ENCODE measurements around the gene RASSF7. TPM values are rescaled to one million over a fixed set of nuclear protein-coding genes. Genes with fewer than 3 reads are reported as not detected.

RASSF7 gene
- total and polyA plus RNA-seq, 9 donors, result 4.7 to 163 (median 9.4) TPM; not detected in 1

DNA sequence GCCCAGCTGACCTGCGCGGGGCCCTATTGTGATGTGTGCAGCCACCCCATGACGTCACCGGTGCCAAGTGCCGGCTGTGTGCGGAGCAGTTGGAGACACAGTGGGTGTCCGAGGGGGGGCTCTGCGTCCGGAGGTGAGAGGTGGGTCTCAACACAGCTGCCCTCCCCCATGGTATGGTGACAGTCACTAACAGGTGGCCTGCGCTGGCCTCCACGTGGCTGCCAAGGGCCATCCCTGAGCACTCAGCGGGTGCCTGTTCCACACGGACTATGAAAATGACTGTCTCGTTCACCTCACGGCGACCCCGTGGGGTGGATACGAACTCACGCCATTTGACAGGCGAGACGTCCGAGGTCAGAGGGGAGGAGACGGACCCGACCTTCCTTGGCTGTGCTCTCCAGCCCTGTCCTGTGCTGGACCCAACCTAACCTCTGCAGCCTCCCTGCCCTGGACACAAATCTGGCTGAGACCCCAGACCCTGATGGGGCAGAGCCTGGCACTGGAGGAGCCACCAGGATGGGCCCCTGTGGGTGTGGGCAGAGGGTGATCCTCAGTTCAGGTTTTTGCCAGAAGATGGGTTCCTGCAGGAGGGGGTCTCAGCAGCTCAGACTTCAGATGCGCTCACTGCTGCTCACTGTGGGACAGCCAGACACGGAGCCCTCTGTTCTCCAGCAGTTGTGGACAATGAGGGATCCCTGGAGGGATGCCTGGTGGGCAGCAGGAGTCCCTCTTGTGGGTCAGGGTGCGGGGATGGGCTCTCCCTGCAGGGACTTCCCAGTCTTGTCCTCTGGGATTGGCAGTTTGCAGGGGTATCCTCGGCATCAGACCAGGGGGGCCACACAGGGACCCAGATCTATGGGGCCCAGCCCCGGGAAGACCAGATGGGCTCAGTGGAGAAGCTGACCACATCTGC is 31.7 kb upstream of the RASSF7 start:
- intact Hi-C loops (cut with DNase I), result no loop called here
- WGBS, 3 donors, result 56 to 64% (median 61%) methylated on average over 15 to 29 of the region's 29 CpGs
- Histone ChIP-seq H3K9me3 (no peaks in the 10 kb centered on the region), H3K27ac (no peak overlapping the region), H3K36me3 (no peaks in the 10 kb centered on the region), H3K4me1 (ENCODE audit: insufficient read depth) (no peaks in the 10 kb centered on the region), H3K27me3 (no peaks in the 10 kb centered on the region), H3K4me3 (no peak overlapping the region)
- TF ChIP-seq, protein P1, sequence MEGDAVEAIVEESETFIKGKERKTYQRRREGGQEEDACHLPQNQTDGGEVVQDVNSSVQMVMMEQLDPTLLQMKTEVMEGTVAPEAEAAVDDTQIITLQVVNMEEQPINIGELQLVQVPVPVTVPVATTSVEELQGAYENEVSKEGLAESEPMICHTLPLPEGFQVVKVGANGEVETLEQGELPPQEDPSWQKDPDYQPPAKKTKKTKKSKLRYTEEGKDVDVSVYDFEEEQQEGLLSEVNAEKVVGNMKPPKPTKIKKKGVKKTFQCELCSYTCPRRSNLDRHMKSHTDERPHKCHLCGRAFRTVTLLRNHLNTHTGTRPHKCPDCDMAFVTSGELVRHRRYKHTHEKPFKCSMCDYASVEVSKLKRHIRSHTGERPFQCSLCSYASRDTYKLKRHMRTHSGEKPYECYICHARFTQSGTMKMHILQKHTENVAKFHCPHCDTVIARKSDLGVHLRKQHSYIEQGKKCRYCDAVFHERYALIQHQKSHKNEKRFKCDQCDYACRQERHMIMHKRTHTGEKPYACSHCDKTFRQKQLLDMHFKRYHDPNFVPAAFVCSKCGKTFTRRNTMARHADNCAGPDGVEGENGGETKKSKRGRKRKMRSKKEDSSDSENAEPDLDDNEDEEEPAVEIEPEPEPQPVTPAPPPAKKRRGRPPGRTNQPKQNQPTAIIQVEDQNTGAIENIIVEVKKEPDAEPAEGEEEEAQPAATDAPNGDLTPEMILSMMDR (IDR thresholded peaks at IDR 0.05), result no peak
- TF ChIP-seq EP300 (IDR thresholded peaks at IDR 0.05) (no peak), POLR2A (IDR thresholded peaks at IDR 0.05) (no peak)
- no peak for DNase-seq

DNA sequence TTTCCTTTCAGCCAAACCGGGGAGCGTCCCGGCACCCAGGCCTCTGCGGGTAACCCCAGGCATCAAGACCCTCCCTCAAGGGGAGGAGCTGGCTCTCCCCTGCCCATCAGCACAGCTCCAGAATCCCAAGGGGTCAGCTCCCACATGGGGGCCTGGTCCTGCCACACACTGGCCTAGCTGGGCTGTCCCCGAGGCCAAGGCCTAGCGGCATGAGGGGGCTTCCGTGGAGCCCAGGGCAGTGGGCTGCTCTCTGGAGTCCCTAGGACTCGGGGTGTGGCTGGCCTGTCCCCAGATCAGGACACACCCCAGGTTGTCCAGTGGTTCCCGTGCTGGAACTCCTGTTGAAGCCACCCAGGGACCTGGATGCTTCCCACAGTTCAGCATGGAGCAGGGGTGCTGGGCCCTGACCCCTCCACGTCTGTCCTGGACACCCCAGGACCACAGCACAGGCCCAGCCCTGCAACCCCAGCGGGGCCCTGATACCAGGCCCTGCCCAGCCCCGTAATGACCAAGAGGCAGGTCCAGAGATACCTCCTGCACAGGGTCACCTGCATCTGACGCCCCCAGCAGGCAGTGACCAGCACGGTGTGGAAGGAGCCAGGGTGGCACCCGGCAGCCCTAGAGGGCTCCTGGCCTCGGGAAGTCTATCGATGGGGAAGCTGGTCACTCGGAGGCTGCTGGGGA is 30.9 kb upstream of the RASSF7 start:
- Histone ChIP-seq H3K27me3 (no peaks in the 10 kb centered on the region), H3K4me3 (no peak overlapping the region), H3K4me1 (ENCODE audit: insufficient read depth) (peaks cover 2% of the 10 kb centered on the region), H3K36me3 (no peaks in the 10 kb centered on the region), H3K27ac (no peak overlapping the region), H3K9me3 (no peaks in the 10 kb centered on the region)
- no peak for DNase-seq
- TF ChIP-seq EP300 (IDR thresholded peaks at IDR 0.05) (no peak), POLR2A (IDR thresholded peaks at IDR 0.05) (no peak)
- TF ChIP-seq, protein P1 (IDR thresholded peaks at IDR 0.05), result no peak
- intact Hi-C loops (cut with DNase I), result loop anchor here in 1 of 4 donors (10.0 kb wide), 1 partner anchor 1865 kb away; no protein-coding TSS in a partner anchor
- 62 to 75% (median 63%) methylated on average over 18 of the region's 18 CpGs for WGBS, 3 donors

DNA sequence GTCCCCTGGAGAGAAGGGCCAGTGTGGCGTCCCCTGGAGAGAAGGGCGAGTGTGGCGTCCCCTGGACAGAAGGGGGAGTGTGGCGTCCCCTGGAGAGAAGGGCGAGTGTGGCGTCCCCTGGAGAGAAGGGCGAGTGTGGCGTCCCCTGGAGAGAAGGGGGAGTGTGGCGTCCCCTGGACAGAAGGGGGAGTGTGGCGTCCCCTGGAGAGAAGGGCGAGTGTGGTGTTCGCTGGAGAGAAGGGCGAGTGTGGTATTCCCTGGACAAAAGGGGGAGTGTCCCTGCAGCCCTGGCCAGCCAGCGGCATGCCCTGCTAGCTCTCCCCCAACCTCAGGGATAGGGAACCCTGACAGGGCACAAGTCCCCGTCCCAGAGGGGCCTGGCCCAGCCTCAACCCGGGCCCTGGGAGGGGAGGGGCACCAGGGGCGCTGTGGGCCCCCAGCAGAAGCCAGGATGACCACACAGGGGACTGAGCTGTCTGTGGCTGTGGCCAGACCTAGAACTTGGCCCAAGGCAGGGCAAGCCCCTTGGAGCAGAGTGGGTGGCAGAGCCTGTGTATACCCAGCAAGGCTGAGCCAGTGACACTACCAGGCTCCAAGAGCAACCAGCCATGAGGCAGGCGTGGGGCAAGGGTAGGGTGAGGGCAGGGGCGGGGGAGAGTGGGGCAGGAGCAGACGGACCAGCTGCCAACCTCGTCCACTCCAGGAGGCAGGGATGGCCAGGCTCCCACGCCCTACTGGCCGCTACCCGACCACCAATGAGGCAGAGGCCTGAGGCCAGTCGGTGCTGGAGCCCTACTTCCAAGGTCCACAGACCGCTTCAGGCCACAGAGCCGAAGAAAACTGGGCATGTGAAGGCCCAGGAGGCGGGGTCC is 29.6 kb upstream of the RASSF7 start:
- TF ChIP-seq EP300 (IDR thresholded peaks at IDR 0.05) (no peak), POLR2A (IDR thresholded peaks at IDR 0.05) (no peak)
- TF ChIP-seq, protein P1 (IDR thresholded peaks at IDR 0.05), result no peak
- Histone ChIP-seq H3K4me1 (ENCODE audit: insufficient read depth) (peaks cover 2% of the 10 kb centered on the region), H3K27ac (no peak overlapping the region), H3K4me3 (no peak overlapping the region), H3K36me3 (no peaks in the 10 kb centered on the region), H3K9me3 (no peaks in the 10 kb centered on the region), H3K27me3 (no peaks in the 10 kb centered on the region)
- DNase-seq, result no peak
- WGBS, 3 donors, result 84 to 87% (median 85%) methylated on average over 24 to 28 of the region's 28 CpGs
- intact Hi-C loops (cut with DNase I), result loop anchor here in 1 of 4 donors (10.0 kb wide), 1 partner anchor 1864 kb away; no protein-coding TSS in a partner anchor
